EL (cell line): ENCODE measurements around the gene TMEM273.
A peak's percentile ranks its signal among the peaks of the same experiment; 100 is the strongest.

Experiments
- DNase-seq: peaks from one replicate; pipeline ENCODE4 v3.0.0-alpha.2; 2016

Gene TMEM273

GRCh38 chr10:49139028-49139845 lies 49.0 kb downstream of the TMEM273 start:
- DNase-seq, result peak; percentile 81

GRCh38 chr10:49138361-49138891 lies 49.8 kb downstream of the TMEM273 start:
- DNase-seq, result peak; percentile 46

DNA sequence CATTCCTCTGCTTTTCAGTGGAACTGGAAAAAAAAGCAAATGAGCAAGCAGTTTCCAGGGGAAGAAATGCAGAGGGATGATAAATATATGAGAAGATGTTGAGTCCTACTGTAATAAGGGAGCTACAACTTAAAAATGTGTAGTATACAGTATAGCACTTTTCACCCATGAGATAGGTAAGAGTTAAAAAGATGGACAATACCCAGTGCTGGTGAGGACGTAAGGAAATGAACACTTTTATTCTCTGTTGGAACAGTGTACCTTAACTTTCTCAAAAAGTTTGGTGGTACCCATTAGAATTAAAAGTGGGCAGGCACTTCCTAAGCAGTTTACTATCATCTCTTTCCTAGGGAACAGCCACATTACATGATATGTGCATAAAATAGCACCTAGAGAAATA lies 51.7 kb downstream of the TMEM273 start:
- no peak for DNase-seq

GRCh38 chr10:49135575-49136313 lies 52.4 kb downstream of the TMEM273 start:
- no peak for DNase-seq

DNA sequence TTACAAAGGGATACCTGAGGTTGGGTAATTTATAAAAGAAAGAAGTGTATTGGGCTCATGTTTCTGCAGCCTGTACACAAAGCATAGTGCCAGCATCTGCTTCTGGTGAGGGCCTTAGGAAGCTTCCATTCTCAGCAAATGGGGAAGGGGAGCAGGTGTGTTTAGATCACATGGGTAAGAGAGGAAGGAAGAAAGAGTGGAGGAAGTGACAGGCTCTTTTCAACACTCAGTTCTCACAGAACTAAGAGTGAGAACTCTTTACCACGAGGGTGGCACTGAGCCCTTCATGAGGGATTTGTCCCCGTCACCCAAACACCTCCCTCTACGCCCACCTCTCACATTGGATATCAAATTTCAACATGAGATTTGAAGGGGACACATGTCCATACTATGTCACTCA lies 53.9 kb downstream of the TMEM273 start:
- no peak for DNase-seq

GRCh38 chr10:49133706-49134248 lies 54.4 kb downstream of the TMEM273 start, which contains the start of gene FAM170B:
Gene FAM170B (minus strand): TSS chr10:49134021. CDS start chr10:49133918, 103 bp downstream.
- DNase-seq, result no peak

GRCh38 chr10:49132362-49132737 lies 55.8 kb downstream of the TMEM273 start:
- DNase-seq, result no peak

GRCh38 chr10:49131507-49132361 lies 56.5 kb downstream of the TMEM273 start:
- DNase-seq, result no peak

- DNase-seq, result no peak
Measured at GRCh38 chr10:49129376-49129775, 58.8 kb downstream of the TMEM273 start.

DNA sequence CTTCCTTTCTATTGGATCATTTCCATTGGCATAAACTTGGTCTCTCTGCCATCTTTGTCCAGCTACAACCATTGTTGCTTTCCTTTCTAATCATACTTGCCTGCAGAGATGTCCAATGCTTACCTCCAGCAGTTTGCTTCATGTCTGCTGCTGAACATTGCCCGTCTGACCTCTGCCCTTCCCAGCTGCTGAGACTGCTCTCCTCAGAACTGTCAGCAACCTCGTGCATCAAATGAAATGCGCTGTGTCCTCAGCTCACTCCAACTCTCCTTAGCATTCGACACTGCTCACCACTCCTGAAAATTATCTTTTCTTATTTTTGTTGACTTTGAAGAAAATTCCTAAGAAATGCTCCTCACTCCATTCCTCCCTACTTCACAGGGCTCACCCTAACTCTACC lies 59.3 kb downstream of the TMEM273 start:
- DNase-seq, result no peak

GRCh38 chr10:49123981-49124950 lies 63.9 kb downstream of the TMEM273 start:
- no peak for DNase-seq

DNA sequence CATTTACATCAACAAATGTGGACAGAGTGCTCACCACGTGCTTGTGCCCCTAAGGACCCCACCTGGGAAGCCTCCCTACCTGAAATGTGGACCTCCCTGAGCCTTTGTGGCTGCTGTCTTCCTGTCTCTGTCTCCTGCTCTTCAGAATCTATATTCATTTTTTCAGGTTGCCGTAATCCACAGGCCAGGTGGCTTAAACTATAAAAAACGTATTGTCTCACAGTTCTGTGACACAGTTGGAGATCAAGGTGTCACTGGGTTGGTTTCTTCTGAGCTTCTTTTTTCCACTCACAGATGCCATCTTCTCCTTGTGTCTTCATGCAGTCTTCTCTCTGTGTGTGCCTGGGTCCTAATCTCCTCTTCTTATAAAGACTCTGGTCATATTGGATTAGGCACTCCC lies 67.3 kb downstream of the TMEM273 start:
- no peak for DNase-seq

DNA sequence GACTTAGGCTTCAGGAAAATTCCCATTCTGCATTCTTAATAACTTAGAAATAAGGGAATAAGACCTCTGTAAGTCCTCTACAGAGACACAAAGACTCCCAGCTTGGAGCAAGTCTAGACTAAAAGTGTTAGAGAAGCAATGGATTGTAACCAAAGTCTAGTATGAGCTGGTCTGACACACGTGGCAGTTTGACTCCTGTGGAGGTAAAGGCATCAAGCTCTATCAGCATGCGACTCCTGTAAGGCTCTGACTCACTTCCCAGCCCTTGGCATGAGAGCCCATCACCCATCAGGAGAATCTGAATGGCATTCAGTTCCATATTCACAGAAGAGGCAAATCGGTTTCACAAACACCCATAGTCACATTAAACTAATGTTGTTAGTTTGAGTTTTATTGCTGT lies 68.4 kb downstream of the TMEM273 start:
- DNase-seq, result peak; percentile 21

- DNase-seq, result no peak
Measured at GRCh38 chr10:49118430-49119074, 69.6 kb downstream of the TMEM273 start.

GRCh38 chr10:49117376-49118070 lies 70.7 kb downstream of the TMEM273 start:
- DNase-seq, result no peak

DNA sequence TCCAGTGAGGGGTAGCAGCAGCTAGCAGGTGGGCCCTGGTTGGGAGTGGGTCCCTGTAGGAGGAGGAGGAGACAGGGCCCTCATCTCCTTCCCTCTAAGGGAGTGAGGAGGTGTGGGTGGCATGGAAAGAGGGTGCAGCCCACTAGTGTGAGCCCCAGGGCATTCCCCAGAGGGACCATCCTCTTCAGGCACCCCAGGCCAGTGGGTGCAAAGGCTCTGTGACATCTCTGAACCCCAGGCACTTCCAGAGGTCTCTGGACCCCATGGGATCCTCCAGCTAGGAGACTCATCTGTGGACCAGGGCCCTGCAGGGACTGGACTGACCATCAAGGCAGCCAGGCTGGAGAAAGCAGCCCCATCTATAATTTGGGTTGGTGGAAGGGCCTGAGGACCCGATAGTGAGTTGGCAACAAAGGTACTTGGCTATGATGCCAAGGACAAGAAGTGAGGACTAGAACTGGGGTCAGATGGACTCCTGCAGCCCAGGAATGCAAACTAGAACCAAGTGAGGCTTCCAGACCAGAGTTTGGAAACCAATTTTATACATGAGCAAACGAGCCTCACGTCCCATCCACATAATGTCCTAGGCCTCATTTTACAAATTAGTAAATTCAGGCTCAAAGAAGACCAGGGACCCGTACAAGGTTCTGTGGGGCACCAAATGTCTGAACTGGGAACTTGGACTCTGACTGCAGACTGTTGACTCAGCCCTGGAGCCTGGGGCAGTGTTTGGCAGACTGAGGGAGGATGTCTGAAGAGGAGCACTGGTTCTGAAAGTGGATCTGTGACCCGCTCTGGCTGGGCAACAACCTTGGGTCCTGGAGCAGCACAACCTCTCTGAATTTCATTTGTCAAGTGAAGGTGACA lies 71.4 kb downstream of the TMEM273 start:
- no peak for DNase-seq

DNA sequence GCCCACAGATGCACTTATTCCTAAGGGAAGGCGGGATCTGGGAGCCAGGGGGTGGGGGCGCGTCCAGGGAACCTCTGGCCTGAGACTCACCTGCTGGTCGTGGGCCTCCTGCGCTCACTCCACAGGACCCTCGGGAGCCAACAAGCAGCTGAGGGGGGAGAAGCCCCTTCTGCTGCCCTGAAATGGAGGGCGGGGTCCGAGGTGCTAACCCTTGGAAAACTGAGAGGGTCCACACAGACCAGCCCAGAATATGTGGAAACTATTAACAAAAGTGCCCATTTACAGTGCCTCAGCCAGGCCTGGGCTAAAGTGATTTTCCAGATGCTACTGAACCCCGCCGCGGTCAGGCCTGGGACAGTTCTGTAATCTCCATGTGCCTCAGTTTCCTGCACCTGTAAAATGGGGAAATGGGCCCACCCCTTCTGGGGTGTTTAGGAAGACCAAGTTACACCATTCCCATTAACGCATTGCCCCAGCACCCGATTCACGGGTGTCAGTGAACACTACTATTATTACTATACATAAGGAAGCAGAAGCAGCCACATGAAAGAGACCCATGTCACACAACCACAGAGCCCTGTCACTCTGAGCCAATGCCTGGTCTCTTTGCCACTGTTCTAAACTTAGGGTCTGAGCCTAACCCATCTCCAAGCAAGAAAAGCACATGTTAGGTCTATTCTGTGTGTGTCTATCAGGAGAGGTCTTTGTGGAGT lies 72.2 kb downstream of the TMEM273 start:
- DNase-seq, result no peak

DNA sequence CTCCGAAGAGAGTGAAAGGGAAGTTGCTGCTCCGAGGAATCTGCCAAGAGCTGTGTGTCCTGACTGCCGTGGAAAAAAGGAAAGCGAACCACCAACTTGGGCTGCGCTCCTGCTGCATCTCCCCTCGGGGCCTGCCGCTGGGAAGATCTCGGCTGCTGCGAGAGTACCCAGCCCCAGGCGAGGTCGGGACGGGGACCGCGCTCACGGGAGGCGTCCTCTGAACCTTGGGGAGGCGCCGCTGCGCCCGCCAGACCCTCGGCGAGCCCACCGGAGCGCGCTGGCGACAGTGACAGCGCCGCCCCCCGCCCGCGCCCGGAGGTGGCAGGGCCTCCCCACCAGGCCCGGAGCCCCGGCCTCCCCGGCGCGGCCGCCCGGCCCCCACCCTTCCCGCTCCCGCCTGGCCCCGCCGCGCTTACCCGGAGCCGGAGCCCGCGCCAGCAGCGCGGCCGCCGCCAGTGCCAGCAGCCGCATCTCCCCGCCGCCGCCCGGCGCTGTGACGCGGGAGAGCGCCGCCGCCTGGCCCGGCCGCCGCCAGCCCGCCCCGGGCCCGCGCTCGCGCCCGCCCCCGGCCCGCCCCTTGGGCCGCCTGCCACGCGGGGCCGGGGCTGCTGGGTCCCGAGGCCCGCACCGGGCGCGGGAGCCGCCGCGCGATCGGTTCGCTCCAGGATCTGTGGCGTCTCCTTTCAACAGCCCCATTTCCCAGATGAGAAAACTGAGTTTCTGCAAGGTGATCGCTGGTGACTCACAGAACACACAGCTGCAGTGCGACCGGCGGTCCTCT lies 73.0 kb downstream of the TMEM273 start, which contains the start of gene VSTM4:
VSTM4 (minus strand) TSS at position 508 of the 781 bp plus-strand sequence; CDS start at position 471, 37 bp downstream.
- DNase-seq, result peak; percentile 56
